Loucy (cell line): ENCODE measurements around the gene C13orf46.

Source experiments
- H2AFZ ChIP-seq: fragments of 200-600 bp; sonication (generic); 2 replicates; pipeline ENCODE4 v1.6.0; 2016; ENCODE audit warnings: antibody characterized with exemption, mild to moderate bottlenecking, low read length, moderate library complexity
- H3F3A ChIP-seq: fragments of 200-600 bp; 2 replicates; pipeline ENCODE4 v1.6.0; 2016; ENCODE audit warnings: antibody characterized with exemption, low read depth, mild to moderate bottlenecking
- H3K27me3 ChIP-seq: fragments of 200-600 bp; sonication (generic); 2 replicates; pipeline ENCODE4 v1.6.1; 2014; ENCODE audit warnings: low read length, mild to moderate bottlenecking; ENCODE audit not compliant: insufficient read depth, poor library complexity, severe bottlenecking
- H3K36me3 ChIP-seq: fragments of 200-600 bp; sonication (generic); 2 replicates; pipeline ENCODE4 v1.6.1; 2016; ENCODE audit warnings: low read length; ENCODE audit not compliant: insufficient read depth
- H3K4me1 ChIP-seq: fragments of 200-600 bp; sonication (generic); 2 replicates; pipeline ENCODE4 v1.5.1; 2014; ENCODE audit warnings: low read length, mild to moderate bottlenecking; ENCODE audit not compliant: insufficient read depth, poor library complexity, severe bottlenecking
- H3K4me2 ChIP-seq: fragments of 200-600 bp; sonication (generic); 2 replicates; pipeline ENCODE4 v1.6.0; 2014; ENCODE audit warnings: antibody characterized with exemption, low read length, low read depth, mild to moderate bottlenecking; ENCODE audit not compliant: poor library complexity, severe bottlenecking
- H3K4me3 ChIP-seq: fragments of 200-600 bp; sonication (generic); 2 replicates; pipeline ENCODE4 v1.5.1; 2014; ENCODE audit warnings: low read length, mild to moderate bottlenecking, mixed read lengths; ENCODE audit not compliant: poor library complexity, severe bottlenecking
- H3K79me2 ChIP-seq: fragments of 200-600 bp; sonication (generic); 2 replicates; pipeline ENCODE4 v1.6.1; 2014; ENCODE audit warnings: low read length; ENCODE audit not compliant: insufficient read depth
- H3K9ac ChIP-seq: fragments of 200-600 bp; sonication (generic); 2 replicates; pipeline ENCODE4 v1.6.0; 2014; ENCODE audit warnings: mild to moderate bottlenecking, low read depth, low read length, moderate library complexity; ENCODE audit not compliant: poor library complexity, severe bottlenecking
- H3K9me2 ChIP-seq: fragments of 200-600 bp; sonication (generic); replicated peaks from 2 replicates; pipeline ENCODE4 v1.6.1; 2016; ENCODE audit warnings: low read depth, low read length, mixed read lengths
- H3K9me3 ChIP-seq: fragments of 200-600 bp; sonication (generic); 2 replicates; pipeline ENCODE4 v1.6.1; 2014; ENCODE audit warnings: mild to moderate bottlenecking, antibody characterized with exemption, low read length, low read depth; ENCODE audit not compliant: insufficient read depth
- H4K20me1 ChIP-seq: fragments of 200-600 bp; sonication (generic); 2 replicates; pipeline ENCODE4 v1.6.0; 2014; ENCODE audit warnings: antibody characterized with exemption, low read length, mild to moderate bottlenecking; ENCODE audit not compliant: insufficient read depth, poor library complexity, severe bottlenecking
- EZH2phosphoT487 ChIP-seq: fragments of 200-600 bp; IDR thresholded peaks from 2 replicates; pipeline ENCODE4 v1.6.1; 2018; ENCODE audit warnings: antibody characterized with exemption, mild to moderate bottlenecking, moderate library complexity, borderline replicate concordance
- TF ChIP-seq, protein P1 (sequence below): fragments of 200-600 bp; sonication (generic); conservative IDR thresholded peaks from 2 replicates; pipeline ENCODE4 v1.5.1; 2014; ENCODE audit warnings: mild to moderate bottlenecking, antibody characterized with exemption, low read length

C13orf46 gene

DNA sequence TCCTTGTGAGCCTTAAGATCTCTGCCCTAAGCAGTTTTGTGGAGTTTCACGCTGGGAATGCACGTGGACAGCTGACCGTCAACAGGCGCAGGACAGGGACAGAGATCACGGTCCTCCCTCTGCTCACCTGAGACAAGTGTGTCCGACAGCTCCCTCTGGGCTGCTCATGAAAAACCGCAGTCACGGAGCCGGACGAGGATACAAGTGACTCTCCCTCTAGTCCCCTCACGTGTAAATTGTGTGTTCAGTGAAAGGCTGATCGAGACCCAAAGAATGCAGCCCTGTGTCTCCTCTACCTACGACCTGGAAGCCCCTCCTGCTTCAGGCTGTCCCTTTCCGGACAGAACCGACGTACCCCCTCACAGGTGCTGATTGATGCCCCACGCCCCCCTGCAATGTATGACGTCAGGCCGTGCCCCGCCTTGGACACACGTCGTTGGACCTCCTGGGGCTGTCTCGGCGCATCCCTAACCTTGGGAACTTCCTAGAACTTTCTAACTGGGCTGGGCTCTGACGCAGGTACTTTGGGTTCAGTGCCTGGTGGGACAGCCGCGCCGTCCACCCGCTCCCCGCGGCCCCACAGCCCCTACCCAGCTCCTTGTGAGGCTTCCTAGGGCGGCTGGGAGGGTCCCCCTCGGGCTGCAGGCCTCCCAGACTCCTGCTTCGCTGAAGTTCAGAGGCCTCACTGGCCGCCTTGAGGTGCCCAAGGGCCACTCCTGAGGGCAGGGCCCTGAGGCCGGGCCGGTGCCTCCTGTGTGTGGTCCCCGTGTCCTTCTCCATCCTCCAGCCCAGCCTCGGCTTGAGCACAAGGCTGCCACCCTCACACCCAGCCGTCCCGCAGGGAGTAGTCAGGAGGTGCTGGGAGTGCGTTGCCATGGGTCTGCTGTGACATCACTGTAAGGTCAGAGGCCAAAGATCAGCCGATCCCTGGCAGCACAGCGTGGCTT is at the start of gene C13orf46:
TSS of gene C13orf46 (minus strand) at position 859 of the 947 bp plus-strand sequence. CDS start at position 780, 79 bp downstream.
- no peaks in the 10 kb centered on the region for H4K20me1 ChIP-seq
- peaks cover 10% of the 10 kb centered on the region; the same call in 1 of the 2 replicates for H3K36me3 ChIP-seq
- no peak within 1 kb of the TSS for H3K9ac ChIP-seq
- H3F3A ChIP-seq = no peaks in the 10 kb centered on the region
- H3K9me3 ChIP-seq = no peaks in the 10 kb centered on the region
- H2AFZ ChIP-seq = no peak within 1 kb of the TSS
- TF ChIP-seq, protein P1, sequence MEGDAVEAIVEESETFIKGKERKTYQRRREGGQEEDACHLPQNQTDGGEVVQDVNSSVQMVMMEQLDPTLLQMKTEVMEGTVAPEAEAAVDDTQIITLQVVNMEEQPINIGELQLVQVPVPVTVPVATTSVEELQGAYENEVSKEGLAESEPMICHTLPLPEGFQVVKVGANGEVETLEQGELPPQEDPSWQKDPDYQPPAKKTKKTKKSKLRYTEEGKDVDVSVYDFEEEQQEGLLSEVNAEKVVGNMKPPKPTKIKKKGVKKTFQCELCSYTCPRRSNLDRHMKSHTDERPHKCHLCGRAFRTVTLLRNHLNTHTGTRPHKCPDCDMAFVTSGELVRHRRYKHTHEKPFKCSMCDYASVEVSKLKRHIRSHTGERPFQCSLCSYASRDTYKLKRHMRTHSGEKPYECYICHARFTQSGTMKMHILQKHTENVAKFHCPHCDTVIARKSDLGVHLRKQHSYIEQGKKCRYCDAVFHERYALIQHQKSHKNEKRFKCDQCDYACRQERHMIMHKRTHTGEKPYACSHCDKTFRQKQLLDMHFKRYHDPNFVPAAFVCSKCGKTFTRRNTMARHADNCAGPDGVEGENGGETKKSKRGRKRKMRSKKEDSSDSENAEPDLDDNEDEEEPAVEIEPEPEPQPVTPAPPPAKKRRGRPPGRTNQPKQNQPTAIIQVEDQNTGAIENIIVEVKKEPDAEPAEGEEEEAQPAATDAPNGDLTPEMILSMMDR = no peak
- no peak for TF ChIP-seq EZH2phosphoT487
- no peak within 1 kb of the TSS for H3K4me2 ChIP-seq
- H3K79me2 ChIP-seq = no peaks in the 10 kb centered on the region
- H3K4me1 ChIP-seq = no peaks in the 10 kb centered on the region
- H3K27me3 ChIP-seq = no peaks in the 10 kb centered on the region
- H3K4me3 ChIP-seq = no peak within 1 kb of the TSS
- H3K9me2 ChIP-seq = no peaks in the 10 kb centered on the region

DNA sequence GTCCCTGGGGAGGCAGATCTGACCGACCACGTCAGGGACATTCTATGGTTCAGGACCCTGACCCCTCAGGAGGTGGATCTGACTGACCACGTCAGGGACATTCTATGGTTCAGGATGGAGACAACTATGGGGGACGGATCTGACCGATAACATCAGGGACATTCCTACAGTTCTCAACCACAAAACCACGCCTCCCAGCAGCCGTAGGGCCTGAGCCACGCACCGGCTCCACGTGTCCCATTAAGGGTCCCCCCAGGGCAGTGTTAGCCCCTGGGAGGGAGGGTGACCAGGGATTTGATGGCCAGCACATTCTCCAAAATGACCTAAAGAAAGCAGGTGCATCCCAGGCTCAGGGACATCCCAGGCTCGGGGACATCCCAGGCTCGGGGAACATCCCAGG is 49.0 kb upstream of the C13orf46 start:
- H3K9me2 ChIP-seq = no peaks in the 10 kb centered on the region
- no peak overlapping the region for H3K4me3 ChIP-seq
- no peaks in the 10 kb centered on the region for H4K20me1 ChIP-seq
- H3K4me1 ChIP-seq = no peaks in the 10 kb centered on the region
- no peaks in the 10 kb centered on the region for H3K27me3 ChIP-seq
- H2AFZ ChIP-seq = no peak overlapping the region
- no peaks in the 10 kb centered on the region for H3F3A ChIP-seq
- no peak overlapping the region for H3K9ac ChIP-seq
- H3K79me2 ChIP-seq = no peaks in the 10 kb centered on the region
- no peaks in the 10 kb centered on the region for H3K9me3 ChIP-seq
- H3K4me2 ChIP-seq = no peak overlapping the region
- peaks cover 88% of the 10 kb centered on the region; the same call in 1 of the 2 replicates for H3K36me3 ChIP-seq
- TF ChIP-seq, protein P1 = no peak
- TF ChIP-seq EZH2phosphoT487 = no peak

DNA sequence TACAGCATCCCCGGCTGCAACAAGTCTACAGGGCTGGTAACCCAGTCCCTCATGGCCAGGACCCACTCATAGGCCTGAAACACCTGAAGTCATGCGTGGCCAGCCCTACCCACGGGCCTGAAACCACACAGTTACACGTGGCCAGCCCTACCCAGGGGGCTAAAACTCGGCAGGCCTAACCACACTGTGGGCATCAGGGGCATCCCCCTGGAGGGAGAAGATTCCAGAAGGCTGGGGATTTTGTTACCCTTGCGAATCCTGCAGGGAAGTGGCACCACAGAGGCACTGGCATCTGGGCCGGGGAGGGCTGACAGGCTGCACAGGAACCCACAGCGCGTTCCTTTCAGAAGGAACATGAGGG is 48.4 kb upstream of the C13orf46 start:
- Histone ChIP-seq H3K27me3 (no peaks in the 10 kb centered on the region), H4K20me1 (no peaks in the 10 kb centered on the region), H3K36me3 (peaks cover 84% of the 10 kb centered on the region; the same call in 1 of the 2 replicates), H3K4me3 (no peak overlapping the region), H3K9me3 (no peaks in the 10 kb centered on the region), H3K4me2 (no peak overlapping the region), H3K9me2 (no peaks in the 10 kb centered on the region), H3K79me2 (no peaks in the 10 kb centered on the region), H3K4me1 (no peaks in the 10 kb centered on the region), H3K9ac (no peak overlapping the region), H2AFZ (no peak overlapping the region), H3F3A (no peaks in the 10 kb centered on the region)
- no peak for TF ChIP-seq EZH2phosphoT487
- TF ChIP-seq, protein P1 = no peak
